ENCODE results near the gene TTC9.

The TTC9 gene

DNA sequence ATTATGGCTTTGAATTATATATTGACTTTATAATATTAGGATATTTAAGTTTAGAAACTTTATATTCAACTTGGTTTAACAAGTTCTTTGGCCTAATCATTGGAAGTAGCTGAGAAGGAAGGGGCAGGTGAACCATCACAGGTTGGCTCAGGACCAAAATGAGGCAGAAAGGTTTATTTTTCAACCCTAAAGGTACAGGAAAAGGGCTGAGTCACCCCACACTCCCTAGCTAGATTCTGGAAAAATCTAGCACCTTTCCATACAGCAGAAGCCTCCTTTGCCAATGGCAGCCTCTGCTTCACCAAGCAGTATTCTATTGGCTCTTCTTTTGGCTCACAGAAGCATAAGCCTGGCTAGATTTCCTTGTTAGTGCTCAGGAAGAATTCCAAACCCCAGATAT lies 22.0 kb upstream of the TTC9 start:
- TF ChIP-seq, protein P1, sequence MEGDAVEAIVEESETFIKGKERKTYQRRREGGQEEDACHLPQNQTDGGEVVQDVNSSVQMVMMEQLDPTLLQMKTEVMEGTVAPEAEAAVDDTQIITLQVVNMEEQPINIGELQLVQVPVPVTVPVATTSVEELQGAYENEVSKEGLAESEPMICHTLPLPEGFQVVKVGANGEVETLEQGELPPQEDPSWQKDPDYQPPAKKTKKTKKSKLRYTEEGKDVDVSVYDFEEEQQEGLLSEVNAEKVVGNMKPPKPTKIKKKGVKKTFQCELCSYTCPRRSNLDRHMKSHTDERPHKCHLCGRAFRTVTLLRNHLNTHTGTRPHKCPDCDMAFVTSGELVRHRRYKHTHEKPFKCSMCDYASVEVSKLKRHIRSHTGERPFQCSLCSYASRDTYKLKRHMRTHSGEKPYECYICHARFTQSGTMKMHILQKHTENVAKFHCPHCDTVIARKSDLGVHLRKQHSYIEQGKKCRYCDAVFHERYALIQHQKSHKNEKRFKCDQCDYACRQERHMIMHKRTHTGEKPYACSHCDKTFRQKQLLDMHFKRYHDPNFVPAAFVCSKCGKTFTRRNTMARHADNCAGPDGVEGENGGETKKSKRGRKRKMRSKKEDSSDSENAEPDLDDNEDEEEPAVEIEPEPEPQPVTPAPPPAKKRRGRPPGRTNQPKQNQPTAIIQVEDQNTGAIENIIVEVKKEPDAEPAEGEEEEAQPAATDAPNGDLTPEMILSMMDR (IDR thresholded peaks at IDR 0.05; ENCODE audit: low read depth, low read length), result no peak
- Histone ChIP-seq H3K9me3 (no peaks in the 10 kb centered on the region), H3K36me3 (no peaks in the 10 kb centered on the region), H3K4me1 (no peaks in the 10 kb centered on the region), H3K4me3 (ENCODE audit: low read depth, low read length) (no peak overlapping the region), H3K27me3 (peaks cover 17% of the 10 kb centered on the region)
- no peak for DNase-seq

DNA sequence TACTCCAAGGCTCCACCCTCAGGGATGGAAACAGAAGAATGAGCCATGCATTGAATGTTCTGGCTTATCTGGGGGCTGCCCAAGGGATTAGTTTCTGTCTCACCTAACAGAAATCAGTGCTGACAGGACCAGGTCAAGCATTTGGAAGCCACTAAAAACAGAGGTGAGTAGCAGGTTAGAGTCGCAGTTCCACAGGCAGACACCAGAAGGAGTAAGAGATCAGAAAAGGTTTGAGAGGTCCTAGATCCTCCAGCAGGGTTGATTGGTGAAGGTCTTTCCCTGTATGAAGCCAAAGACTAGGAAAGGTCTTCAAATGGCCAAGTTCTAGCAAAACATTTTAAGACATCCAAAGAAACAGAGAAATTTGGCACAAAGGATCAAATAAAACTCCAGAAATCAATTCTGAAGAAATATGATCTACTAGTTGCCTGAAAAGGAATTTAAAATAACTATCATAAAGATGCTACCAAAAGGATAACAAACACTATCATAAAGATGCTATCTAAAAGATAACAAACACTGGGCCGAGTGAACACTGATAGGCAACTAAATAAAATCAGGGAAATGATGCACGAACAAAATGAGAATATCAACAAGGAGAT lies 19.5 kb upstream of the TTC9 start:
- no peak overlapping the region for H3K4me3 ChIP-seq (ENCODE audit: low read depth, low read length)
- H3K4me1 ChIP-seq, result no peaks in the 10 kb centered on the region
- TF ChIP-seq, protein P1 (IDR thresholded peaks at IDR 0.05; ENCODE audit: low read depth, low read length), result peak; percentile 67
- H3K9me3 ChIP-seq, result no peaks in the 10 kb centered on the region
- H3K27me3 ChIP-seq, result peaks cover 16% of the 10 kb centered on the region
- peak; percentile 25 for DNase-seq
- no peaks in the 10 kb centered on the region for H3K36me3 ChIP-seq

DNA sequence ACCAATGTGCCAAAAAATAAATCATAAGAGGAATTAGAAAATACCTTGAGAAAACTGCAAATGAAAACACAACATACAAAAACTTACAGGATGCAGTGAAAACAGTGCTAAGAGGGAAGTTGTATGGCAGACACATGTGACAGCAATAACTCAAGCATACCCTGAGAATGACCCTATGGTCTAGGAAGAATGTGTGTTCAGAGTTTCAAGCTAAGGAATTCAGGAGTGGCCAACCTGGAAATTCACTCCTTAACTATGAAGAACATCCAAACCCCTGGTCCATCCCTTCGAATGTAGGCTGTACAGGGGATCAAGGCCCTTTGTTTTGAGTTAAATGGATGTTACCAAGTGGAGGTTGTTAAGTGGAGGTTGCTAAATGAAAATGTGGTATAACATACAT lies 16.7 kb upstream of the TTC9 start:
- TF ChIP-seq, protein P1 (IDR thresholded peaks at IDR 0.05; ENCODE audit: low read depth, low read length), result no peak
- Histone ChIP-seq H3K4me1 (no peaks in the 10 kb centered on the region), H3K9me3 (no peaks in the 10 kb centered on the region), H3K4me3 (ENCODE audit: low read depth, low read length) (no peak overlapping the region), H3K36me3 (no peaks in the 10 kb centered on the region), H3K27me3 (peaks cover 8% of the 10 kb centered on the region)
- DNase-seq, result no peak

DNA sequence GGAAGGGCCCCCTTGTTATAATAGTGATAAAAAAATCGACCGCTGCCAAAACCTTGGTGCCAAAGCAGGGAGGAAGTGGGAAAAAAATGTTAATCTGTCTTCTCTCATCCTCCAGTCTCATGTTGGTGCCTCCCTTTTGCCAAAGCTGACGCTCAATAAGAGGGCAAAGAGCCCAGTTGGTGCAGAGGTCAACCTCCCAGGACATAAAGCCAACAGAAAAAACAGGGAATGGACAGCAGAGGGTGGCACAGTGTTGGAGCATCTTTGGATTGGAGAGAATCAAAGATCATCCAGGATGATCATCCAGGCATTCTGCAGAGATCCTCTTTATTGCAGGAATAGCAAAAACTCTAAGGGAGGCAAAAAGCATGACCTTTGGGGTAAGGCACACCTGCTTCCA lies 9.8 kb upstream of the TTC9 start:
- no peaks in the 10 kb centered on the region for H3K4me1 ChIP-seq
- H3K9me3 ChIP-seq, result no peaks in the 10 kb centered on the region
- DNase-seq, result no peak
- TF ChIP-seq, protein P1 (IDR thresholded peaks at IDR 0.05; ENCODE audit: low read depth, low read length), result no peak
- H3K4me3 ChIP-seq (ENCODE audit: low read depth, low read length), result no peak overlapping the region
- H3K36me3 ChIP-seq, result no peaks in the 10 kb centered on the region
- peaks cover 3% of the 10 kb centered on the region for H3K27me3 ChIP-seq

DNA sequence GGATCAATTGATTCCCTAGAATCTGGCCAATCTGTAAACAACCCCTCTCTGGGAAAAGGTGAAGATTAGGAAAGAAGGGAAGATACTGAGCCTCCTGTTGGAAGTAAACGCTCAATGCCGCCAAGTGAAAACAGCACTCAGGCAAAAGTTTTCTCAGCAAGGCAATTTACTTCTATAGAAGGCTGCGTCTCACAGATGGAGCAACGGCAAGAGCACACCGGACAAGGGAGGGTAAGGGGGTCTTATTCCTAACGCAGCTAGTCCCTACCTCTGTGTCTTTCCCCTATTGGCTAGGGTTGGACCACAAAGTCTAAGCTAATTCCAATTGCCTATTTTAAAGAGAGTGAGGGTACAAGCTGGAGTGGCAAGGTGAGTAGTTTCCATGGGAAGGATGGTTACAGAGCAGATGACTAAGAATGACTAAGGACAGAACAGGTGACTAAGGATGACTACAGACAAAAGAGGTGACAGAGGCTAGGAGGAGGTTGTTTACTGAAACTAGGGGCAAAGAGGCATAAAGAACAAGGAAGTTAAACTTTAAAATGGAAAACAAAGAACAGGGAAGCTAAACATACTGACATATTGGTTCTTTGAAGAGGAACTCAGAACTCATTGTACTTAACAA lies 5.6 kb upstream of the TTC9 start:
- H3K36me3 ChIP-seq, result no peaks in the 10 kb centered on the region
- H3K27me3 ChIP-seq, result peaks cover 30% of the 10 kb centered on the region
- TF ChIP-seq, protein P1 (IDR thresholded peaks at IDR 0.05; ENCODE audit: low read depth, low read length), result no peak
- no peak overlapping the region for H3K4me3 ChIP-seq (ENCODE audit: low read depth, low read length)
- DNase-seq, result no peak
- no peaks in the 10 kb centered on the region for H3K9me3 ChIP-seq
- H3K4me1 ChIP-seq, result no peaks in the 10 kb centered on the region

DNA sequence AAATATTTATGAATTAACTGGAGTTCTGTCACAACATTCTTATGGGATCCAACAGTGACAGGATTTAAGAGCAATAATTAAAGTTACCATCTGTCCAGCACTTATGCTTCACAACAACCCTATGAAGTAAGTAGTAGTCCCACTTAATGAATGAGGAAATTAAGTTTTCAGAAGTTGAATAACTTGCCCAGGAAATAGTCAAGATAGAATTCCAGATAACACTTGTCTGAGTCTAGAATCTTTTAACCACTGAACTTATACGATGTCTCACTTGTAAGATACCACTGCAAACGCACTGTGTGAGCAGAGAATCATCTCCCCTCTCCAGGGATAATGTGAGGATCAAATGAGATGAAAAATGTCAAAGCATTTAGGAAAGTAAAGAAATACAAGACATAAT lies 3.3 kb upstream of the TTC9 start:
- Histone ChIP-seq H3K4me3 (ENCODE audit: low read depth, low read length) (no peak overlapping the region), H3K4me1 (no peaks in the 10 kb centered on the region), H3K36me3 (no peaks in the 10 kb centered on the region), H3K27me3 (peaks cover 53% of the 10 kb centered on the region), H3K9me3 (no peaks in the 10 kb centered on the region)
- TF ChIP-seq, protein P1 (IDR thresholded peaks at IDR 0.05; ENCODE audit: low read depth, low read length), result no peak
- no peak for DNase-seq
